Measurements from ENCODE around the gene RITA1.

The RITA1 gene

GRCh38 chr12:113230315-113231234 is 45.1 kb downstream of the RITA1 start:
- H3K36me3 ChIP-seq (ENCODE audit: control insufficient read depth in 2 of 2, insufficient read depth in 2 of 2, low read length in 2 of 2), result peaks cover 65 to 67% of the 10 kb centered on the region in 2 donors

GRCh38 chr12:113231235-113232088 is 45.9 kb downstream of the RITA1 start:
- peaks cover 65 to 70% of the 10 kb centered on the region in 2 donors for H3K36me3 ChIP-seq (ENCODE audit: control insufficient read depth in 2 of 2, insufficient read depth in 2 of 2, low read length in 2 of 2)
- no peaks in the 10 kb centered on the region for H3K9me3 ChIP-seq (ENCODE audit: control insufficient read depth in 2 of 2, low read length in 2 of 2)
- no peak overlapping the region for H3K27ac ChIP-seq (ENCODE audit: low read depth in 2 of 2, low read length in 2 of 2)
- no peaks in the 10 kb centered on the region for H3K27me3 ChIP-seq (ENCODE audit: control insufficient read depth in 2 of 2, insufficient read depth in 2 of 2, low read length in 2 of 2)
- peaks cover 27 to 30% of the 10 kb centered on the region in 2 donors for H3K4me1 ChIP-seq (ENCODE audit: control insufficient read depth in 2 of 2, insufficient read depth in 2 of 2, low read length in 2 of 2)
- no peak overlapping the region for H3K4me3 ChIP-seq (ENCODE audit: low read length in 2 of 2)
- no peak overlapping the region for H3K9ac ChIP-seq (ENCODE audit: low read depth in 1 of 2, low read length in 2 of 2)

More at GRCh38 chr12:113230315-113231234, 45.1 kb downstream of the RITA1 start:
- no peak overlapping the region for H3K9ac ChIP-seq (ENCODE audit: low read depth in 1 of 2, low read length in 2 of 2)
- H3K9me3 ChIP-seq (ENCODE audit: control insufficient read depth in 2 of 2, low read length in 2 of 2), result no peaks in the 10 kb centered on the region
- peaks cover 21 to 24% of the 10 kb centered on the region in 2 donors for H3K4me1 ChIP-seq (ENCODE audit: control insufficient read depth in 2 of 2, insufficient read depth in 2 of 2, low read length in 2 of 2)
- no peaks in the 10 kb centered on the region for H3K27me3 ChIP-seq (ENCODE audit: control insufficient read depth in 2 of 2, insufficient read depth in 2 of 2, low read length in 2 of 2)
- no peak overlapping the region for H3K4me3 ChIP-seq (ENCODE audit: low read length in 2 of 2)
- no peak overlapping the region for H3K27ac ChIP-seq (ENCODE audit: low read depth in 2 of 2, low read length in 2 of 2)

- Histone ChIP-seq H3K9ac (ENCODE audit: low read depth in 1 of 2, low read length in 2 of 2) (no peak overlapping the region), H3K4me1 (ENCODE audit: control insufficient read depth in 2 of 2, insufficient read depth in 2 of 2, low read length in 2 of 2) (peaks cover 35 to 38% of the 10 kb centered on the region in 2 donors), H3K36me3 (ENCODE audit: control insufficient read depth in 2 of 2, insufficient read depth in 2 of 2, low read length in 2 of 2) (peaks cover 58 to 63% of the 10 kb centered on the region in 2 donors), H3K4me3 (ENCODE audit: low read length in 2 of 2) (no peak overlapping the region), H3K27ac (ENCODE audit: low read depth in 2 of 2, low read length in 2 of 2) (peak overlapping the region; percentile 41 to 75), H3K9me3 (ENCODE audit: control insufficient read depth in 2 of 2, low read length in 2 of 2) (no peaks in the 10 kb centered on the region), H3K27me3 (ENCODE audit: control insufficient read depth in 2 of 2, insufficient read depth in 2 of 2, low read length in 2 of 2) (no peaks in the 10 kb centered on the region)
These were observed 46.7 kb downstream of the RITA1 start for GRCh38 chr12:113232089-113232839.

- peak overlapping the region; percentile 41 to 75 for H3K27ac ChIP-seq (ENCODE audit: low read depth in 2 of 2, low read length in 2 of 2)
- peaks cover 38 to 45% of the 10 kb centered on the region in 2 donors for H3K4me1 ChIP-seq (ENCODE audit: control insufficient read depth in 2 of 2, insufficient read depth in 2 of 2, low read length in 2 of 2)
- no peak overlapping the region for H3K9ac ChIP-seq (ENCODE audit: low read depth in 1 of 2, low read length in 2 of 2)
- H3K9me3 ChIP-seq (ENCODE audit: control insufficient read depth in 2 of 2, low read length in 2 of 2), result no peaks in the 10 kb centered on the region
- no peak overlapping the region for H3K4me3 ChIP-seq (ENCODE audit: low read length in 2 of 2)
- H3K36me3 ChIP-seq (ENCODE audit: control insufficient read depth in 2 of 2, insufficient read depth in 2 of 2, low read length in 2 of 2), result peaks cover 52 to 55% of the 10 kb centered on the region in 2 donors
- no peaks in the 10 kb centered on the region for H3K27me3 ChIP-seq (ENCODE audit: control insufficient read depth in 2 of 2, insufficient read depth in 2 of 2, low read length in 2 of 2)
These were observed 47.5 kb downstream of the RITA1 start for GRCh38 chr12:113232840-113233585.

GRCh38 chr12:113233967-113234366 is 48.4 kb downstream of the RITA1 start:
- no peaks in the 10 kb centered on the region for H3K27me3 ChIP-seq (ENCODE audit: control insufficient read depth in 2 of 2, insufficient read depth in 2 of 2, low read length in 2 of 2)
- H3K4me1 ChIP-seq (ENCODE audit: control insufficient read depth in 2 of 2, insufficient read depth in 2 of 2, low read length in 2 of 2), result peaks cover 40 to 52% of the 10 kb centered on the region in 2 donors
- no peak overlapping the region for H3K27ac ChIP-seq (ENCODE audit: low read depth in 2 of 2, low read length in 2 of 2)
- H3K36me3 ChIP-seq (ENCODE audit: control insufficient read depth in 2 of 2, insufficient read depth in 2 of 2, low read length in 2 of 2), result peaks cover 45 to 51% of the 10 kb centered on the region in 2 donors
- H3K9me3 ChIP-seq (ENCODE audit: control insufficient read depth in 2 of 2, low read length in 2 of 2), result no peaks in the 10 kb centered on the region
- H3K9ac ChIP-seq (ENCODE audit: low read depth in 1 of 2, low read length in 2 of 2), result no peak overlapping the region
- H3K4me3 ChIP-seq (ENCODE audit: low read length in 2 of 2), result no peak overlapping the region

GRCh38 chr12:113234483-113234882 is 49.0 kb downstream of the RITA1 start:
- H3K9ac ChIP-seq (ENCODE audit: low read depth in 1 of 2, low read length in 2 of 2), result peak overlapping the region in 1 of 2 donors; percentile 6
- H3K27me3 ChIP-seq (ENCODE audit: control insufficient read depth in 2 of 2, insufficient read depth in 2 of 2, low read length in 2 of 2), result no peaks in the 10 kb centered on the region
- no peaks in the 10 kb centered on the region for H3K9me3 ChIP-seq (ENCODE audit: control insufficient read depth in 2 of 2, low read length in 2 of 2)
- H3K4me1 ChIP-seq (ENCODE audit: control insufficient read depth in 2 of 2, insufficient read depth in 2 of 2, low read length in 2 of 2), result peaks cover 42 to 57% of the 10 kb centered on the region in 2 donors
- H3K36me3 ChIP-seq (ENCODE audit: control insufficient read depth in 2 of 2, insufficient read depth in 2 of 2, low read length in 2 of 2), result peaks cover 45 to 48% of the 10 kb centered on the region in 2 donors
- H3K27ac ChIP-seq (ENCODE audit: low read depth in 2 of 2, low read length in 2 of 2), result peak overlapping the region in 1 of 2 donors; percentile 5
- H3K4me3 ChIP-seq (ENCODE audit: low read length in 2 of 2), result no peak overlapping the region

- peaks cover 35 to 36% of the 10 kb centered on the region in 2 donors for H3K36me3 ChIP-seq (ENCODE audit: control insufficient read depth in 2 of 2, insufficient read depth in 2 of 2, low read length in 2 of 2)
- no peaks in the 10 kb centered on the region for H3K9me3 ChIP-seq (ENCODE audit: control insufficient read depth in 2 of 2, low read length in 2 of 2)
- H3K27me3 ChIP-seq (ENCODE audit: control insufficient read depth in 2 of 2, insufficient read depth in 2 of 2, low read length in 2 of 2), result no peaks in the 10 kb centered on the region
- H3K4me1 ChIP-seq (ENCODE audit: control insufficient read depth in 2 of 2, insufficient read depth in 2 of 2, low read length in 2 of 2), result peaks cover 53 to 68% of the 10 kb centered on the region in 2 donors
- H3K9ac ChIP-seq (ENCODE audit: low read depth in 1 of 2, low read length in 2 of 2), result peak overlapping the region in 1 of 2 donors; percentile 28
- no peak overlapping the region for H3K4me3 ChIP-seq (ENCODE audit: low read length in 2 of 2)
- peak overlapping the region; percentile 91 to 93 for H3K27ac ChIP-seq (ENCODE audit: low read depth in 2 of 2, low read length in 2 of 2)
These were observed 50.5 kb downstream of the RITA1 start for GRCh38 chr12:113235976-113236375.

- H3K4me1 ChIP-seq (ENCODE audit: control insufficient read depth in 2 of 2, insufficient read depth in 2 of 2, low read length in 2 of 2), result peaks cover 57 to 75% of the 10 kb centered on the region in 2 donors
- H3K36me3 ChIP-seq (ENCODE audit: control insufficient read depth in 2 of 2, insufficient read depth in 2 of 2, low read length in 2 of 2), result peaks cover 27 to 29% of the 10 kb centered on the region in 2 donors
- H3K9ac ChIP-seq (ENCODE audit: low read depth in 1 of 2, low read length in 2 of 2), result peak overlapping the region; percentile 41 to 45
These were observed 51.2 kb downstream of the RITA1 start for GRCh38 chr12:113236539-113237399.

More at GRCh38 chr12:113236539-113237399, 51.2 kb downstream of the RITA1 start:
- Histone ChIP-seq H3K27me3 (ENCODE audit: control insufficient read depth in 2 of 2, insufficient read depth in 2 of 2, low read length in 2 of 2) (no peaks in the 10 kb centered on the region), H3K4me3 (ENCODE audit: low read length in 2 of 2) (no peak overlapping the region), H3K9me3 (ENCODE audit: control insufficient read depth in 2 of 2, low read length in 2 of 2) (no peaks in the 10 kb centered on the region), H3K27ac (ENCODE audit: low read depth in 2 of 2, low read length in 2 of 2) (peak overlapping the region; percentile 91 to 93)

Measured in mucosa of rectum (tissue), 2 donors.